KMS-11 (cell line): ENCODE data around the gene TC2N.

Source experiments
- H2AFZ ChIP-seq: fragments of 200-600 bp; sonication (generic); 2 replicates; pipeline ENCODE4 v1.6.1; 2016; ENCODE audit warnings: antibody characterized with exemption, mixed run types, low read depth
- H3K27ac ChIP-seq: fragments of 200-600 bp; sonication (generic); 2 replicates; pipeline ENCODE4 v1.6.1; 2016; ENCODE audit warnings: mild to moderate bottlenecking, mixed run types
- H3K27me3 ChIP-seq: fragments of 200-600 bp; sonication (generic); 2 replicates; pipeline ENCODE4 v1.6.1; 2017; ENCODE audit warnings: mild to moderate bottlenecking, low read depth, mixed run types, moderate library complexity; ENCODE audit not compliant: insufficient read depth
- H3K36me3 ChIP-seq: fragments of 200-600 bp; sonication (generic); 2 replicates; pipeline ENCODE4 v1.6.1; 2017; ENCODE audit warnings: mild to moderate bottlenecking, mixed run types; ENCODE audit not compliant: insufficient read depth
- H3K4me1 ChIP-seq: fragments of 200-600 bp; sonication (generic); 2 replicates; pipeline ENCODE4 v1.6.1; 2016; ENCODE audit warnings: mild to moderate bottlenecking, low read depth, mixed run types; ENCODE audit not compliant: poor library complexity, severe bottlenecking
- H3K4me2 ChIP-seq: fragments of 200-600 bp; sonication (generic); 2 replicates; pipeline ENCODE4 v1.7.0; 2016; ENCODE audit warnings: mild to moderate bottlenecking, mixed run types
- H3K4me3 ChIP-seq: fragments of 200-600 bp; sonication (generic); IDR thresholded peaks from 2 replicates; pipeline ENCODE4 v1.6.1; 2017; ENCODE audit warnings: low read depth, low read length, mixed read lengths; ENCODE audit not compliant: insufficient read depth
- H3K79me2 ChIP-seq: fragments of 200-600 bp; sonication (generic); 2 replicates; pipeline ENCODE4 v1.6.1; 2016; ENCODE audit warnings: low read depth, mixed run types; ENCODE audit not compliant: insufficient read depth
- H3K9ac ChIP-seq: fragments of 200-600 bp; sonication (generic); 2 replicates; pipeline ENCODE4 v1.6.1; 2016; ENCODE audit warnings: mild to moderate bottlenecking, mixed run types
- H4K20me1 ChIP-seq: fragments of 200-600 bp; sonication (generic); 2 replicates; pipeline ENCODE4 v1.6.1; 2016; ENCODE audit warnings: mild to moderate bottlenecking, mixed run types; ENCODE audit not compliant: insufficient read depth
- CTCF ChIP-seq: fragments of 200-600 bp; sonication (generic); conservative IDR thresholded peaks from 2 replicates; pipeline ENCODE4 v1.6.1; 2017; ENCODE audit warnings: low read depth, mild to moderate bottlenecking, antibody characterized with exemption, low read length, moderate library complexity, mixed read lengths

TC2N gene

DNA sequence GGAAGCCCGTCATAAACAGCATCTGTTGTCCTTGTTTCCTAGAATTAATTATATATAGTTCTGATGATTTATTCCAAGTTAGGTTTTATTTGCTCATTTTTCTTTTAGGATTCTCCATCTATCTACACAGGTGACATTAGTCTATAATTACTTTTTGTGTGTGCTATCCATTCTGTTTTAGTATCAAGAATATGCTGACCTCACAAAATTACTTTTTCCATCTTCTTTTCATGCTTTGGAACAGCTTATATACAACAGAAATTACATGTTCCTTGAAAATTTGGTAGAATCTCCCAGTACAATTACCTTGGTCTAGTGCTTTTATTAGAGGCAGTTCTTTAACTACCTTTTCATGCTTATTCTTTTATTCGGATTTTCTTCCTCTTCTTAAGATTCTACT is 81.1 kb downstream of the TC2N start:
- no peak overlapping the region for H3K27ac ChIP-seq
- H3K4me1 ChIP-seq: no peaks in the 10 kb centered on the region
- H3K9ac ChIP-seq: no peak overlapping the region
- no peaks in the 10 kb centered on the region for H4K20me1 ChIP-seq
- H3K27me3 ChIP-seq: no peaks in the 10 kb centered on the region
- H3K4me3 ChIP-seq: no peak overlapping the region
- H3K79me2 ChIP-seq: no peaks in the 10 kb centered on the region
- H3K36me3 ChIP-seq: no peaks in the 10 kb centered on the region
- H3K4me2 ChIP-seq: no peak overlapping the region
- no peak for TF ChIP-seq CTCF
- H2AFZ ChIP-seq: no peak overlapping the region

- H3K79me2 ChIP-seq: no peaks in the 10 kb centered on the region
- H2AFZ ChIP-seq: no peak overlapping the region
- H3K27me3 ChIP-seq: no peaks in the 10 kb centered on the region
- no peak overlapping the region for H3K4me2 ChIP-seq
- no peak overlapping the region for H3K27ac ChIP-seq
- H4K20me1 ChIP-seq: no peaks in the 10 kb centered on the region
- TF ChIP-seq CTCF: no peak
- no peak overlapping the region for H3K9ac ChIP-seq
- no peak overlapping the region for H3K4me3 ChIP-seq
- no peaks in the 10 kb centered on the region for H3K4me1 ChIP-seq
- H3K36me3 ChIP-seq: no peaks in the 10 kb centered on the region
These were observed 86.9 kb downstream of the TC2N start for GRCh38 chr14:91780452-91780851.

DNA sequence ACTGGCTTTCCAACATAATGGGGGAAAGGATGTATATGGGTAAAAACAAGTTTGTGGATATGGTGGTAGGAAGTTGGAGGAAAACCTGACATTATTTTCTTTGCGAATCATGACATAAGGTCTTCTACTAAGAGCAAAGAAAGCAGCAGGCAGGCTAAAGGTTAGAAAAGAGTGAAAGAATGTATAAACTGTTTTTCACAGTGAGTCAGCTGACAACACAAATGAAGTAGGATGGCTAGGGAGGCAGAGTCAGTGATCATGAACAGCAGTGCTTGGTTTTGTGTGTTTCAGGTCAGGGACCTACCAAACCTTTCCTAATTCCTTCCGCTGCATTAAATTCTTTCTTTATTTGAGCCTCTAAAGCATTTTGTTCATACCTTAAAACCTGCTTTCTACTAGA is 89.1 kb downstream of the TC2N start:
- H3K4me2 ChIP-seq: no peak overlapping the region
- H2AFZ ChIP-seq: no peak overlapping the region
- H3K9ac ChIP-seq: no peak overlapping the region
- no peaks in the 10 kb centered on the region for H3K36me3 ChIP-seq
- H3K4me3 ChIP-seq: no peak overlapping the region
- H3K79me2 ChIP-seq: no peaks in the 10 kb centered on the region
- H3K27me3 ChIP-seq: no peaks in the 10 kb centered on the region
- no peaks in the 10 kb centered on the region for H4K20me1 ChIP-seq
- H3K4me1 ChIP-seq: no peaks in the 10 kb centered on the region
- no peak for TF ChIP-seq CTCF
- no peak overlapping the region for H3K27ac ChIP-seq

- no peaks in the 10 kb centered on the region for H3K36me3 ChIP-seq
- no peak overlapping the region for H2AFZ ChIP-seq
- no peak overlapping the region for H3K4me3 ChIP-seq
- no peak for TF ChIP-seq CTCF
- H3K27me3 ChIP-seq: no peaks in the 10 kb centered on the region
- H4K20me1 ChIP-seq: no peaks in the 10 kb centered on the region
- H3K4me1 ChIP-seq: no peaks in the 10 kb centered on the region
- no peak overlapping the region for H3K4me2 ChIP-seq
- no peak overlapping the region for H3K27ac ChIP-seq
- H3K9ac ChIP-seq: no peak overlapping the region
- no peaks in the 10 kb centered on the region for H3K79me2 ChIP-seq
These were observed 92.9 kb downstream of the TC2N start for GRCh38 chr14:91774140-91775096.
